ENCODE results near the gene TANC1.

The TANC1 gene

GRCh38 chr2:159066541-159067156 lies 98.2 kb downstream of the TANC1 start:
- DNase-seq: no peak

- DNase-seq: no peak
Measured at GRCh38 chr2:159067971-159068370, 99.5 kb downstream of the TANC1 start.

DNA sequence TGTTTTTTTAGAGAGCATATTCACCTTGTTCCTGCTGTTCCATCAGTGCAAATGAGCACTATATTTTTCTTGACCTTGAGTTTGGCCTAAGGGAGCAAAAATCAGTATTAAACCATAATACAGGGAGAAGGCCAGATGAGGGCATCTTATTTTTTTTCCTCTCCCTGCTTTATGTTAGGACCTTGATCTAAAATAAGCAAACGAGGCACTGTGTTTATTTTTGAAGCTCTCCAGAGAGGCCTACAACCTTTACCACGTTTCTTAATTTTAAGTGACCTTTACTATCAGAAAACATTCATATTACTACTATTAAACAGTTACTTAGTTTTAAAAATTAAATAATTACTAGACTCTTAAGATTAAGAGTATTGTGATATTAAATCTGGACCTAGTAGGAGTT lies 100.8 kb downstream of the TANC1 start:
- DNase-seq: no peak

- no peak for DNase-seq
Measured at GRCh38 chr2:159070235-159070634, 101.8 kb downstream of the TANC1 start.

DNA sequence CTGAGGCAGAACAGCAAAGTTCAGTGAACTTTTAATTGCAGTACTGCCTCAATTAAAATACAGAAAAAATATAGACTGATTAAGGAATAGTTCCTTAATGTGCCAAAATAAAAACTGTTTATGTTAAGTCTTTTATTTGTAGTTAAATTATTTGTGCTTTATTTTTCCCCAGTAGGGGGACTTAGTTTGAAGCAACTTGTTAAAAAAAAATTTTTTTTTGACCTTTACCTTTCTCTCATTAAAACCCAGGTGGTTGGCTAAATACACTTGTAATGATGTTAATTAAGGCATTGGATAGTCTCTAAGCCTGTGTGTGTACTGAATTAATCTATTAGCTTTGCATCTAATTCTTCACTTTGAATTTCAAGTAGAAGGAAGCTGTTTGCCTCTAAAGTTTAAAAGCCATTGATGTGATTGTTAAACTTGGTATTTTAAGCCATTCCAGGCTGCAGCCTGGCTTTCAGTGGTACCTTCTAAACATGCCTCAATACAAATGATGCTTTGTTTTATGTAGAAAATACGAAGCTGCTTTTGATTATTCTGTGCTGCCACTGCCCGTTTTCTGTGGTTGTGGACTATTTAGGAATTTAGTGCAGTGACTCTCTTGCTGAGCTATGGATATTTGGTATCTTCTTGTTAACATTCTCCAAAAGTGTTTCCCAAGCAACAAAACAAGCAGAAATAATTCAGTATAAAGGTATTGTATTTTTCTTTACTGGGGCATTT lies 102.9 kb downstream of the TANC1 start:
- DNase-seq: no peak

- no peak for DNase-seq
Measured at GRCh38 chr2:159072795-159073194, 104.4 kb downstream of the TANC1 start.

- DNase-seq: no peak
Measured at GRCh38 chr2:159073256-159073655, 104.8 kb downstream of the TANC1 start.

GRCh38 chr2:159074605-159075004 lies 106.2 kb downstream of the TANC1 start:
- DNase-seq: no peak

GRCh38 chr2:159075727-159076126 lies 107.3 kb downstream of the TANC1 start:
- no peak for DNase-seq

GRCh38 chr2:159076241-159076640 lies 107.8 kb downstream of the TANC1 start:
- DNase-seq: no peak

DNA sequence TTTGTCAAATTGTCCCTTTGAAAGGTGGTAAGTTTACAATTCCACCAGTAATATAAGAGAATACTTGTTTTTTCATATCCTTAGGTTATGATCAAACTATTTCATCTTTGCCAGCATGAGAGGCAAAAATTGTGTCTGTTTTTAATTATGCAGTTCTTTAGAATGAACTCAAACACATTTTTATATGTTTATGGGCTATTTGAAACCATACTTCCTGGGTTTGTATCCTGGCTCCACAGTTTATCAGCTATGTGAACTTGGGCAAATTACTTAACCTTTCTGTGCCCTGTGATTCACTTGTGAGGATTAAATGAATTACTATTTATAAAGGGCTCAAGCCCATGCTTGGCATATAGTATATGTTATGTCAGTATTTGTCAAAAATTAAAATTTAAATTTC lies 109.4 kb downstream of the TANC1 start:
- no peak for DNase-seq

DNA sequence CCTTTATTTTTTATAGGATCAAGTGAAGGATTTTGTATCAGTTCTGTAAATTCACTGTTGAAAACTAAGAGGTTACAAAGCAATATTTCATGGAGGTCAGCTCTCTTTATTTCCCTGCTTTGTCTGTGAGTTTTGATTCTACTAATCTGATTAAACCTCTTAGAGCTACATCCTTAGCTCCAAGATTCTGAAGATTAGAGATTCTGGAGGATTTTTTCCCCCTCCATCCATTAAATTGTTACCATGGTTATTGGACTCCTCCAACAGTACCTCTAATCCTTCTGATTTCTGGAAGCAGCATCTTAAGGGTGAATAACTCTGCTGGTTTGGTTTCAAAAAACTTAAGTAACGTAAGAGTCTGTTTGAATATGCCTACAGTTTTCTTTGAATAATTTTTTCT lies 110.0 kb downstream of the TANC1 start:
- DNase-seq: no peak

DNA sequence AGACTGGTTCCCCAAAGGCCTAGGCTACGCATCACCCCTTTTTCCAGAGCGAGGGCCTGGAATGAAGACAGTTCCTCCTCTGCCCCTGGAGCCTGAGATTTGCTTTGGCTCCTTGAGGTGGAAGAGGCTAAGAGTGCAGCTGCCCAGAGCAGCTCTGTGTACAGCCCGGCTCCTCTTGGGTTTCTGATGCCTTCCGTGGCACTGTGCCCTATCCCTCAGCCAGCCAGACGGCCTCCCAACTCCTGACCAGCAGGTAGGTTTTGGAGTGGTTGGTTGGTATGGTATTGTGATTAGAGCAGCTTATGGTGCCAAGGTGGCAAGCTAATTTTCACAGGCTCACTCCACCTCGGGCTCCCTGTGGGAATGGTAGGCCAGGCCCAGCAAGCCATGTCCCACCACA lies 112.2 kb downstream of the TANC1 start:
- no peak for DNase-seq

- no peak for DNase-seq
Measured at GRCh38 chr2:159082119-159082518, 113.7 kb downstream of the TANC1 start.

DNA sequence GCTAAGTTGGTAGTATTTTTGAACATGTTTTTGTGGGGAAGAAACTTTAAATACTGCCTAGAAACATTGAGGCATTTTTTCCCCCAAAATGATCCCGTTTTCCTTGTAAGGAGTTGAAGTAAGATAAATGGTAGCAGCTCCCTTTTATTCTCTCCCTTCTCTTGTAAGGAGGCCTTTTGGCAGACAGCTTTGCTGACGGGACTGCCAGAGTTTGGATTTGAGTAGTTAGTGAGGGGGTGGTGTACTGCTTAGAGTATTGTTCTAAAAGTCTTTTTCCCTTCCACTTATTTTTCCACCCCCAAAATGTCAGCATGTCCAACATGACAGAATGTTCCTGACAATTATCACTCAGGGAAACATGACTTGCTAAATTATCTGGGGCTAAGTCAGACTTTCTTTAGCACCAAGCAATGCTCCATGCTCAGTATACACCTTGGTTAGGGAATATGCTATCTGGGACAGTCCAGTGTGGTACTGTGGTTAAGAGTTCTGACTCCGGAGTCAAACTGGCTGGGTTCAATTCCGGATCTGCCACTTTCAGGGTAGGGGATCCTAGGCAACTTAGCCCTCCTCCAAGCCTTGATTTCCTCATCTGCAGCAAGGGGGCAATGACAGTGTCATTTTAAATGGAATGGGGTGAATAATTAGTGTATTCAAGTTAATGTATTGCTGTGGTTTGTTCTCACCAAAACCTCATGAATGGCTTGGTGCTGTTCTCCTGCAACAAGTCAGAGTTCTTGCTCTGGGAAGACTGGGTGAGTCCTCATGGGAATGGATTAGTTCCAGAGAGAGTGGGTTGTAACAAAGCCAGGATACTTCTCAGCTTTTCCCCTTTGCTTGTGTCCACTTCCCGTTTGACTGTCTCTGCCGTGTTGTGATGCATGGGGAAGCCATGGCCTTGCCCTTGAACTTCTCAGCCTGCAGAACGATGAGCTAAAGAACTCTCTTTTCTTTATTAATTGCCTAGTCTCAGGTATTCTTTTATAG lies 116.2 kb downstream of the TANC1 start:
- DNase-seq: no peak

GRCh38 chr2:159086342-159086741 lies 117.9 kb downstream of the TANC1 start:
- no peak for DNase-seq

GRCh38 chr2:159086826-159087225 lies 118.4 kb downstream of the TANC1 start:
- DNase-seq: no peak

GRCh38 chr2:159088906-159089305 lies 120.5 kb downstream of the TANC1 start:
- DNase-seq: no peak

- DNase-seq: no peak
Measured at GRCh38 chr2:159089543-159089942, 121.1 kb downstream of the TANC1 start.

DNA sequence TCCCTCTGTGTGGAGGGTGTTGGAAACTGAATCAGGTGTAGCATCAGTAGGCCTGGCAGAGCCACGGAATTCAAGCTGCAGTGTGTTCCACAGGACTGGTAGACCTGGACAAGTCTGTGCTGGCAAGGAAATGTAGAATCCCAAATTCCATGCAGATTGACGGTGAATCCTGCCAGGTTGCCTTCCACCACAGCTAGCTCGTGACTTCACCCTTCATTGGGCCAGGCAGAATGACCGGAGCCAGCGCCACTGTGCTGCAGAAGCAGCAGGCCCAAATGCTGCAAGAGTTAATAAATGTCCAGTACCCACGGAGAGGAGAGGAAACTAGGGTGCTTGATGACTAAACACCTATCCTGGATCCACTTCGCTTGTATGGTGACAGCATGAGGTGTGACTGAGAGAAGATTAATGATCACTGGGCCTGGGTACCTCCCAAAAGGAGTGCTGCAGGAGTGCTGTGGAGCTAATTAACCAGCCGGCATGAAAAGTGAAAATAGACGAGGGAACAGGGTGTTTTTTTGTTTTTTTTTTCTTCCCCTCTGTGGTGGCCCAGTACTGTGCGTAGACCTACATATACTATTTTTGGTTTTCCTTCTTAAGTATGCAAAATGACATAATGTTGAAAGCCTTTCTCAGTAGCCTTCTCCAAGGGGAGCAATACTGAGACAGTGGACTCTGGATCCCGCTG lies 122.2 kb downstream of the TANC1 start:
- no peak for DNase-seq

GRCh38 chr2:159091381-159091780 lies 122.9 kb downstream of the TANC1 start:
- DNase-seq: no peak

DNA sequence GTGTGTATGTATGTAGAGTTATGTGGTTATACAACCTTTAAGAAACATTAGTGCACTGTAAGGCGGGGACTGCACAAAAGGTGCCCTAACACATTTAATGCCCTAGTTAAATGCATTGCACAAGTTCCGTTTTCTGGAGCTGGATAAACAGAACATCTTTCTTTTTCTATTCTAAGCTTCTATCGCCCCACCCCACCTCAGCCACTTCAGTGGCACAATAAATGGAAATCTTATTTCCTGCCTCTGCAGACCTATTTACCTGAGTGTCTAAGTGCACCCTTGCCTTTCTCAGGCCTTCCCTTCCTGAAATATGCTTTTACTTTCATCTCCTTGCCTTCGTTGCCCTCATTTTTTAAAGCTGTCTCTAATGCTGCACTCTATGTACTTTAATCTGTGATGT lies 123.5 kb downstream of the TANC1 start:
- no peak for DNase-seq

- DNase-seq: no peak
Measured at GRCh38 chr2:159093497-159093896, 125.1 kb downstream of the TANC1 start.
